Measurements from ENCODE around the gene SDK1.

The SDK1 gene

DNA sequence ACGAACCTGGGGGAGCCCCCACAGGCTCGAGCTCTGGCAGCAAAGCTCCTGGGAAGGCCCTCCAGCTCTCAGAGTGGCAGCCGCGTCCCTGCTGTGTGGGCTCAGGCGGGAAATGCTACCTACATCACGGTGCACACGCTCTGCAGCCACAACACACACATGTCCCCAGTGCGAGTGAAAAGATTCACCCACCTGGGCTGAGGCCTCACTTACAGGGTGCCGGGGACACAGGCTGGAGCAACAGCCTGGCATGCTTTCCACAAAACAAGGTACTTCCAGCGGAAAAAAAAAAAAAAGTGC lies 970.6 kb downstream of the SDK1 start:
- Histone ChIP-seq H3K9ac (ENCODE audit: low read depth, low read length, poor library complexity) (no peak overlapping the region), H3K27ac (replicated peaks; ENCODE audit: low read length) (no peak overlapping the region), H2BK120ac (ENCODE audit: low read depth, low read length) (no peak overlapping the region), H2AFZ (ENCODE audit: low read length) (no peak overlapping the region), H3K79me1 (ENCODE audit: low read depth, low read length) (peaks cover 2% of the 10 kb centered on the region), H2BK15ac (ENCODE audit: low read length) (no peak overlapping the region), H3K14ac (ENCODE audit: low read length) (no peak overlapping the region), H3K27me3 (ENCODE audit: control insufficient read depth in 3 of 3, insufficient read depth in 3 of 3, low read depth in 1 of 3, low read length in 3 of 3) (no peaks in the 10 kb centered on the region), H2AK5ac (ENCODE audit: low read depth, low read length) (no peak overlapping the region), H3K9me3 (replicated peaks in 1 of 2; ENCODE audit: control insufficient read depth in 2 of 2, insufficient read depth in 1 of 2, low read depth in 1 of 2, low read length in 2 of 2) (peaks cover 0 to 2% of the 10 kb centered on the region in 2 donors), H2BK12ac (ENCODE audit: low read length) (no peak overlapping the region), H4K91ac (ENCODE audit: low read depth, low read length, poor library complexity) (peak overlapping the region; percentile 78), H3K36me3 (replicated peaks in 1 of 2; ENCODE audit: control insufficient read depth in 2 of 2, insufficient read depth in 2 of 2, low read length in 2 of 2) (no peaks in the 10 kb centered on the region), H3K18ac (ENCODE audit: low read length) (peak overlapping the region; percentile 74), H3K4ac (ENCODE audit: low read length) (no peak overlapping the region), H2BK5ac (ENCODE audit: low read length) (no peak overlapping the region), H3K4me3 (ENCODE audit: low read length in 2 of 2) (no peak overlapping the region), H3K4me1 (ENCODE audit: control insufficient read depth in 2 of 2, insufficient read depth in 1 of 2, low read depth in 1 of 2, low read length in 2 of 2) (peaks cover 0 to 3% of the 10 kb centered on the region in 2 donors), H3K23ac (ENCODE audit: low read depth, low read length, poor library complexity) (no peak overlapping the region), H3K4me2 (ENCODE audit: insufficient read depth, low read length, poor library complexity, severe bottlenecking) (no peak overlapping the region), H4K8ac (ENCODE audit: low read depth, low read length) (no peak overlapping the region)
- WGBS, 2 donors (ENCODE audit: extremely low coverage in 2 of 2, insufficient read length in 2 of 2, insufficient replicate concordance in 1 of 2): no CpG with 5 or more reads among the region's 10 CpGs
- DNase-seq (ENCODE audit: low spot score): no peak

DNA sequence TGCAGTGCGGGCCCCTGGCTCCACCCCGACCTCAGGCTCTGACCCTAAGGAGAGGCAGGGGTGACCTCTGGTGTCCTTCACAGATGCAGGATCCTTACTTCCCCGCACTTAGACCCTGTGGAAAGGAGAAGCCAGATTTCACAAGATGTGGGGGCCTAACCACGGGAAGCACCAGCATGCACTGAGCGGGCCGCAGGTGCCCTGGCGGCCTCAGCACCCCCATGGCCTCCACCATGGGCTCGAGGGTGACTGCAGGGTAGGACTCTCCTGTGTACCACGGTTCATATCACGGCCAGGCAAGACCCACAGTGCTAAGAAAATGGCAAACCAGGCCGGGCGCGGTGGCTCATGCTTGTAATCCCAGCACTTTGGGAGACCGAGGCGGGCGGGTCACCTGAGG lies 971.1 kb downstream of the SDK1 start:
- Histone ChIP-seq H2AFZ (ENCODE audit: low read length) (no peak overlapping the region), H3K79me1 (ENCODE audit: low read depth, low read length) (peaks cover 2% of the 10 kb centered on the region), H3K27ac (replicated peaks; ENCODE audit: low read length) (no peak overlapping the region), H4K8ac (ENCODE audit: low read depth, low read length) (no peak overlapping the region), H3K27me3 (ENCODE audit: control insufficient read depth in 3 of 3, insufficient read depth in 3 of 3, low read depth in 1 of 3, low read length in 3 of 3) (no peaks in the 10 kb centered on the region), H2BK120ac (ENCODE audit: low read depth, low read length) (no peak overlapping the region), H4K91ac (ENCODE audit: low read depth, low read length, poor library complexity) (no peak overlapping the region), H2BK15ac (ENCODE audit: low read length) (no peak overlapping the region), H3K9ac (ENCODE audit: low read depth, low read length, poor library complexity) (no peak overlapping the region), H3K4me1 (ENCODE audit: control insufficient read depth in 2 of 2, insufficient read depth in 1 of 2, low read depth in 1 of 2, low read length in 2 of 2) (peaks cover 0 to 3% of the 10 kb centered on the region in 2 donors), H3K18ac (ENCODE audit: low read length) (no peak overlapping the region), H3K36me3 (replicated peaks in 1 of 2; ENCODE audit: control insufficient read depth in 2 of 2, insufficient read depth in 2 of 2, low read length in 2 of 2) (no peaks in the 10 kb centered on the region), H2AK5ac (ENCODE audit: low read depth, low read length) (no peak overlapping the region), H3K9me3 (replicated peaks in 1 of 2; ENCODE audit: control insufficient read depth in 2 of 2, insufficient read depth in 1 of 2, low read depth in 1 of 2, low read length in 2 of 2) (peaks cover 0 to 2% of the 10 kb centered on the region in 2 donors), H3K23ac (ENCODE audit: low read depth, low read length, poor library complexity) (peak overlapping the region; percentile 1), H3K4me2 (ENCODE audit: insufficient read depth, low read length, poor library complexity, severe bottlenecking) (no peak overlapping the region), H3K4me3 (ENCODE audit: low read length in 2 of 2) (no peak overlapping the region), H2BK12ac (ENCODE audit: low read length) (no peak overlapping the region), H3K4ac (ENCODE audit: low read length) (no peak overlapping the region), H2BK5ac (ENCODE audit: low read length) (no peak overlapping the region), H3K14ac (ENCODE audit: low read length) (no peak overlapping the region)
- WGBS, 2 donors (ENCODE audit: extremely low coverage in 2 of 2, insufficient read length in 2 of 2, insufficient replicate concordance in 1 of 2): no CpG with 5 or more reads among the region's 16 CpGs
- no peak for DNase-seq (ENCODE audit: low spot score)

DNA sequence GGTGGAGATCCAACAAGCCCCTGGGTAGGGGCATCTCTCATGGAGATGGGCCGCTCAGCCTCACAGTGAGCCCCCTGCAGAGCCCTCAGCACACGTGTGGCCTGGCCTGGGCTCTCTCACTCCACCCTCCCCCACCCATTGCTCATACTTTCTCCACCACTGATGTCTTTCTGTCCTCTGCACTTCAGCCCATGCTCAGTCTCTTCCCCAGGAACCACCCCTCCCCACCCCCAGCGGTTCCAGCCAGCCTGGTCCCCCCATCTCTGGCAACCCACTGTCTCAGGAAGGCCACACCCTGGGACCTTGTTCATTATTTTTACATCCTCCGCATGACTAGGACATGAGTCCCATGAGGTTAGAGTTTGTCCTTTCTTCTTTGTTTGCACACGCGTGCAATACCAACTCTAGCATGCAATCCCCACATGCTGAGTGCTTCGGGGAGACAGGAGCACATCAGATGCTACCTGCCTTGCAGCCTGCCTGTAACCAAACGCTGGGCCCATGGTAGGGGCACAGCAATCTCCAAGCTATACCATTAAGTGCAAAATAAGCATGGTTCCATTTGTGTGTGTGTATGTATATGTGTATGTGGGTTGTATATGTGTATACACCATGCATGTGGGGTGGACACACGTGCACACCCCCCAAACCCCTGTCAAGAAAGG lies 972.6 kb downstream of the SDK1 start:
- Histone ChIP-seq H3K18ac (ENCODE audit: low read length) (no peak overlapping the region), H4K8ac (ENCODE audit: low read depth, low read length) (no peak overlapping the region), H3K4me1 (ENCODE audit: control insufficient read depth in 2 of 2, insufficient read depth in 1 of 2, low read depth in 1 of 2, low read length in 2 of 2) (no peaks in the 10 kb centered on the region), H3K9me3 (replicated peaks in 1 of 2; ENCODE audit: control insufficient read depth in 2 of 2, insufficient read depth in 1 of 2, low read depth in 1 of 2, low read length in 2 of 2) (peaks cover 0 to 2% of the 10 kb centered on the region in 2 donors), H4K91ac (ENCODE audit: low read depth, low read length, poor library complexity) (no peak overlapping the region), H3K79me1 (ENCODE audit: low read depth, low read length) (no peaks in the 10 kb centered on the region), H2BK120ac (ENCODE audit: low read depth, low read length) (no peak overlapping the region), H3K9ac (ENCODE audit: low read depth, low read length, poor library complexity) (no peak overlapping the region), H2BK12ac (ENCODE audit: low read length) (no peak overlapping the region), H2BK5ac (ENCODE audit: low read length) (no peak overlapping the region), H3K23ac (ENCODE audit: low read depth, low read length, poor library complexity) (no peak overlapping the region), H3K4ac (ENCODE audit: low read length) (no peak overlapping the region), H2AFZ (ENCODE audit: low read length) (no peak overlapping the region), H3K27ac (replicated peaks; ENCODE audit: low read length) (no peak overlapping the region), H3K36me3 (replicated peaks in 1 of 2; ENCODE audit: control insufficient read depth in 2 of 2, insufficient read depth in 2 of 2, low read length in 2 of 2) (no peaks in the 10 kb centered on the region), H3K14ac (ENCODE audit: low read length) (no peak overlapping the region), H2AK5ac (ENCODE audit: low read depth, low read length) (no peak overlapping the region), H3K4me2 (ENCODE audit: insufficient read depth, low read length, poor library complexity, severe bottlenecking) (no peak overlapping the region), H2BK15ac (ENCODE audit: low read length) (no peak overlapping the region), H3K4me3 (ENCODE audit: low read length in 2 of 2) (no peak overlapping the region), H3K27me3 (ENCODE audit: control insufficient read depth in 3 of 3, insufficient read depth in 3 of 3, low read depth in 1 of 3, low read length in 3 of 3) (no peaks in the 10 kb centered on the region)
- no CpG with 5 or more reads among the region's 9 CpGs for WGBS, 2 donors (ENCODE audit: extremely low coverage in 2 of 2, insufficient read length in 2 of 2, insufficient replicate concordance in 1 of 2)
- DNase-seq (ENCODE audit: low spot score): no peak

DNA sequence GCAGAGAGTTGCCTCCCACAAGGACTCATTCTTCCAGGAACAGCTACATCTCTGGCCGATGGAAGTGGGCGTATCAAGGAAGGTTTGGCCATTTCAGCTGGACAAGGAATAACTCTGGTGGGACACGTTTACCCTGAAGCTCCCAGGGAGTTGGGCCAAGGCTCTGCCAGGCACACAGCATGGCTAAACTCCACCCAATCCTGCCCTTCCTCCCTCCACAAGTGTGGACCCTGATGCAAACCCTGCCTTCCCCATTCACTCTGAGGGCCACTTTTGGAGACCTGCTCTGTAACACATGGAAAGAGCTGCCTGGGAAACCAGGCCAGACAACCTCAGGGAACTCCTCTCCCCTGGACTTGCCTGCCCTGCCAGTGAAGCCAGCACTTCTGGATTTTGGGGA lies 973.2 kb downstream of the SDK1 start:
- Histone ChIP-seq H4K91ac (ENCODE audit: low read depth, low read length, poor library complexity) (no peak overlapping the region), H3K4me3 (ENCODE audit: low read length in 2 of 2) (peak overlapping the region in 1 of 2 donors; percentile 3), H3K4me2 (ENCODE audit: insufficient read depth, low read length, poor library complexity, severe bottlenecking) (no peak overlapping the region), H3K79me1 (ENCODE audit: low read depth, low read length) (no peaks in the 10 kb centered on the region), H3K27ac (replicated peaks; ENCODE audit: low read length) (no peak overlapping the region), H3K4me1 (ENCODE audit: control insufficient read depth in 2 of 2, insufficient read depth in 1 of 2, low read depth in 1 of 2, low read length in 2 of 2) (no peaks in the 10 kb centered on the region), H3K23ac (ENCODE audit: low read depth, low read length, poor library complexity) (no peak overlapping the region), H3K14ac (ENCODE audit: low read length) (no peak overlapping the region), H4K8ac (ENCODE audit: low read depth, low read length) (no peak overlapping the region), H2BK12ac (ENCODE audit: low read length) (no peak overlapping the region), H2BK120ac (ENCODE audit: low read depth, low read length) (no peak overlapping the region), H3K9me3 (replicated peaks in 1 of 2; ENCODE audit: control insufficient read depth in 2 of 2, insufficient read depth in 1 of 2, low read depth in 1 of 2, low read length in 2 of 2) (peaks cover 0 to 2% of the 10 kb centered on the region in 2 donors), H3K36me3 (replicated peaks in 1 of 2; ENCODE audit: control insufficient read depth in 2 of 2, insufficient read depth in 2 of 2, low read length in 2 of 2) (no peaks in the 10 kb centered on the region), H3K4ac (ENCODE audit: low read length) (no peak overlapping the region), H2AK5ac (ENCODE audit: low read depth, low read length) (no peak overlapping the region), H3K18ac (ENCODE audit: low read length) (no peak overlapping the region), H2AFZ (ENCODE audit: low read length) (no peak overlapping the region), H3K27me3 (ENCODE audit: control insufficient read depth in 3 of 3, insufficient read depth in 3 of 3, low read depth in 1 of 3, low read length in 3 of 3) (no peaks in the 10 kb centered on the region), H3K9ac (ENCODE audit: low read depth, low read length, poor library complexity) (no peak overlapping the region), H2BK15ac (ENCODE audit: low read length) (no peak overlapping the region), H2BK5ac (ENCODE audit: low read length) (no peak overlapping the region)
- WGBS, 2 donors (ENCODE audit: extremely low coverage in 2 of 2, insufficient read length in 2 of 2, insufficient replicate concordance in 1 of 2): no CpG with 5 or more reads among the region's 3 CpGs
- DNase-seq (ENCODE audit: low spot score): no peak
